Measurements from ENCODE around the gene TAS2R60.

Gene TAS2R60

GRCh38 chr7:143455942-143456341 lies 12.7 kb downstream of the TAS2R60 start:
- H3K4me3 ChIP-seq (ENCODE audit: low read depth, low read length): no peak overlapping the region
- TF ChIP-seq, protein P1, sequence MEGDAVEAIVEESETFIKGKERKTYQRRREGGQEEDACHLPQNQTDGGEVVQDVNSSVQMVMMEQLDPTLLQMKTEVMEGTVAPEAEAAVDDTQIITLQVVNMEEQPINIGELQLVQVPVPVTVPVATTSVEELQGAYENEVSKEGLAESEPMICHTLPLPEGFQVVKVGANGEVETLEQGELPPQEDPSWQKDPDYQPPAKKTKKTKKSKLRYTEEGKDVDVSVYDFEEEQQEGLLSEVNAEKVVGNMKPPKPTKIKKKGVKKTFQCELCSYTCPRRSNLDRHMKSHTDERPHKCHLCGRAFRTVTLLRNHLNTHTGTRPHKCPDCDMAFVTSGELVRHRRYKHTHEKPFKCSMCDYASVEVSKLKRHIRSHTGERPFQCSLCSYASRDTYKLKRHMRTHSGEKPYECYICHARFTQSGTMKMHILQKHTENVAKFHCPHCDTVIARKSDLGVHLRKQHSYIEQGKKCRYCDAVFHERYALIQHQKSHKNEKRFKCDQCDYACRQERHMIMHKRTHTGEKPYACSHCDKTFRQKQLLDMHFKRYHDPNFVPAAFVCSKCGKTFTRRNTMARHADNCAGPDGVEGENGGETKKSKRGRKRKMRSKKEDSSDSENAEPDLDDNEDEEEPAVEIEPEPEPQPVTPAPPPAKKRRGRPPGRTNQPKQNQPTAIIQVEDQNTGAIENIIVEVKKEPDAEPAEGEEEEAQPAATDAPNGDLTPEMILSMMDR (IDR thresholded peaks at IDR 0.05; ENCODE audit: borderline replicate concordance, insufficient read depth, low read depth, low read length): no peak

DNA sequence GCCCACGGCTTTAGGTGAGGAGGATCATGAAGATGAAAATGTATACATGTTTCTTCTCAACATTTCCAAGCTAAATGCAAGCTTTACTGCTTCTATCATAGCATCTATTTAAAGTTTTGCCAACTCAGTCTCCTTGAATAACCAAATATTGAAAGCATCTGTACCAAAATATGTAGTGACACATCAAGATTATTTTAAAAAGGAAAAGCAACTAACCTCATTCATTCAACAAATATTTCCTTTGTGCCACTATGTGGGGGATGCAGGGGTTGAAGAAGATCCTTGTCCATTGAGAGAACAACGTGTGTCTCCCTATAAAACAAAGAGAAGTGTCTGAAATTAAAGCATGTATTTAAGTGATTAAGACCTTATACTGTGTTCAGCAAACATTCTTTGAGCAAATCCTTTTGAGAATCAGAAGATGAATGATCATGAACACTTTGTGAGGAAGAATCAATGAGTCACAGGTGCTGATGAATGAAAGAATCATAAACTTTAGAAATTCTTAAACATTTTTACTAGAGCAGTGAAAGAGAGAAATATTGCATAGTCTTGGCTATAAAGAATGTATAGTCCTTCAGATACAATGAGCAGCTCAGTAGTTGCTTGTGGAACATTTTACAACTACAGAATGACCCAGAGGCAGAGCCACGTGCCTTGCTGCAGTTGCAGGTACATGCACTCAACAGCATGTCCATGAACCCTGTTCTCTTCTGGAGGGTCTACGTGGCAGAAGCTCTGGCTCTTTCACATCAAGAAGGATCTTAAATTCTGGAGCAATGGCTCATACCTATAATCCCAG lies 13.9 kb downstream of the TAS2R60 start:
- TF ChIP-seq, protein P1 (IDR thresholded peaks at IDR 0.05; ENCODE audit: borderline replicate concordance, insufficient read depth, low read depth, low read length): no peak
- H3K4me3 ChIP-seq (ENCODE audit: low read depth, low read length): no peak overlapping the region

- TF ChIP-seq, protein P1 (IDR thresholded peaks at IDR 0.05; ENCODE audit: borderline replicate concordance, insufficient read depth, low read depth, low read length): no peak
- H3K4me3 ChIP-seq (ENCODE audit: low read depth, low read length): no peak overlapping the region
Observed at GRCh38 chr7:143458263-143458662, 15.0 kb downstream of the TAS2R60 start.

GRCh38 chr7:143458681-143459080 lies 15.4 kb downstream of the TAS2R60 start:
- TF ChIP-seq, protein P1 (IDR thresholded peaks at IDR 0.05; ENCODE audit: borderline replicate concordance, insufficient read depth, low read depth, low read length): no peak
- no peak overlapping the region for H3K4me3 ChIP-seq (ENCODE audit: low read depth, low read length)

DNA sequence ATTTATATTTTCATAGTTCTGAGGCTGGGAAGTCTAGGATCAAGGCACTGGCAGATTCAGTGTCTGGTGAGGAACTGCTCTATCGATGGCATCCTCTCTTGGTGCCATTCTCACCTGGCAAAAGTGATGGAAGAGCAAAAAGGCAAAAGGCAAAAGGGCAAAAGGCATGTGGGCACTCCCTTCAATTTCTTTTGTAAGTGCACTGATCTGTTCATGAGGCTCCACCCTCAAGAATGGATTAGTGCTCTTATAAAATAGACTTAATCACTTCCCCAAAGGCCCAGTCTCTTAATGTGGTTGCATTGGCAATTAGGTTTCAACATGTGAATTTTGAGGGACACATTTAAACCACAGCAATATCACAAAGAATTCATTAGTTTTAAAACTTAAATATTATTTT lies 16.1 kb downstream of the TAS2R60 start:
- TF ChIP-seq, protein P1 (IDR thresholded peaks at IDR 0.05; ENCODE audit: borderline replicate concordance, insufficient read depth, low read depth, low read length): no peak
- H3K4me3 ChIP-seq (ENCODE audit: low read depth, low read length): no peak overlapping the region

GRCh38 chr7:143460271-143460979 lies 17.2 kb downstream of the TAS2R60 start:
- no peak overlapping the region for H3K4me3 ChIP-seq (ENCODE audit: low read depth, low read length)
- TF ChIP-seq, protein P1 (IDR thresholded peaks at IDR 0.05; ENCODE audit: borderline replicate concordance, insufficient read depth, low read depth, low read length): no peak

All from GM12875 (cell line).